T47D (cell line): ENCODE results near the gene KDM5A.
A peak's percentile ranks its signal among the peaks of the same experiment; 100 is the strongest.
"Not testable (repeated sequence)": the region's sequence is repeated elsewhere in the genome, so short reads cannot be mapped to it uniquely, and the experiment has no call there.

Experiments used
- DNase-seq, 2 experiments: peaks; one replicate each; pipeline versions ENCODE4 v3.0.0 to v3.0.0-alpha.2; 2011 to 2012; ENCODE audit warnings: low read depth in 1 of 2, low spot score in 1 of 2
- JUND ChIP-seq: IDR thresholded peaks from 2 replicates; pipeline ENCODE4 v1.6.1; 2012; ENCODE audit warnings: low read depth
- in situ Hi-C: cut with HindIII; loops from 2 replicates; pipeline ENCODE4 v1.10.0; 2016; ENCODE audit warnings: low sequenced_read_pairs, low pct_unique_long_range_greater_than_20kb

The KDM5A gene

DNA sequence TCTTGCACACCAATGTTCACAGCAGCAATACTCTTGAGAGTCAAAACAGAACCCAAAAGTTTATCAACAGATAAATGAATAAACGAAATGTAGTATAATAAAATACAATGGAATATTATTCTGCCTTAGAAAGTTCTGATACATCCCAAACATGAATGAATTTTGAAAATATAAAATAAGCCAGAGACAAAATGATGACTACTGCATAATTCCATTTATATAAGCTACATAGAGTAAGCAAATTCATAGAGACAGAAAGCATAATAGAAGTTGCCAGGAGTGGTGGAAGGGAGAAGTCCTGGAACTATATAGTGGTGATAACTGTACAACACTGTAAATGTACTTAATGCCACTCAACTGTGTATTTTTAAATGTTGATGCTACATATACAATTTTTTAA is 21.1 kb downstream of the KDM5A start:
- TF ChIP-seq JUND = no peak
- no peak for DNase-seq
- in situ Hi-C loops = no loop called here

- DNase-seq = peak in 1 of 2 experiments; percentile 58
- in situ Hi-C loops = no loop called here
- no peak for TF ChIP-seq JUND
Observed at GRCh38 chr12:366820-367219, 22.3 kb downstream of the KDM5A start.

DNA sequence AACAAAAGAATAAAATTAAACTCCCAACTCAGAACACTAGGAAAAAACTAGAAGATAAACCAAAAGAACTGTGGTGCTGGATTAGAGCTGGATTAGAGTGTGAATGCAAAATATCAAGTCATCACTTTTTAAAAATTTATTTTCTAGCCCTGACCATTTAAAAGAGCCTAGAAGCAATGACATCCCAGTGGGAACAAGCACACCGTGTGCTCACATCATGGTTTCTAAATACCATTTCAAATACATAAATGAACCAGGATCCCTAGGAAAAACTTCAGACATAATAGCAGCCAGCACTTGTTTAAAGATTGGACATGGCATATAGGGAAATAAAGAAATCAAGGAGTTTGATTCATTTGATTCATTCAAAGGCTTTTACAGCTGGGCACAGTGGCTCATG is 30.0 kb downstream of the KDM5A start:
- no peak for TF ChIP-seq JUND
- DNase-seq = no peak
- in situ Hi-C loops = no loop called here

DNA sequence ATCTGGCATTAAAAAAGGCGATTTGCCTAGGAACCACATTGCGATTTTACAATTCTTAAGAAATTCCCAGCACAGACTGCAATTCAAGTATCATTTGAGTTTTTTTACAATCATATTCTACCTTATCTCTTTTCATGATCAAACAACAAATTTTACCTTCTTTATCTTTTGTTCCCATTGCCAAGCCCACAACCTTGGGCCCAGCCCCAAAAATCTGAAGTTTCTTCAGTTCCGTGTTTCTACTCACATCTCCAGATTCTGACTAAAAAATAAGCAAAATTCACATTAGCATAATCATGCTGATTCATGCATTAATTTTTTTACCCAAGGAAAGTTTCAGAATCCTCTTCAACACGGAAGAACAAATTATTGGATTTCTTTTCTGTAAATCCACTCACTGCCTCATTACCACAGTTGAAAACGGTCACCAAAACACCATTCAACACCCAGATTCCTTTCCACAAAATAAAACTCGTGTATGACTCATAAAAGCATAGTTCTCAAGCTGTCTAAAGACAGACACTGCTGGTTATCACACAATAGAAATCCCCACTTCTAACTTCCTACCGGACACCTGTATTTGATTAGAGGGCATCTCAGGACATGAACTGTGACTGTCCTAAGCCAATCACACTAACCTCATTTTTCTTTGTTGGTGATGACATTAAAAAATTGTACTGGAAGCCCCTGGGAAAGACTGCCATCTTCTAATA is 32.7 kb downstream of the KDM5A start:
- in situ Hi-C loops = no loop called here
- no peak for TF ChIP-seq JUND
- no peak for DNase-seq

DNA sequence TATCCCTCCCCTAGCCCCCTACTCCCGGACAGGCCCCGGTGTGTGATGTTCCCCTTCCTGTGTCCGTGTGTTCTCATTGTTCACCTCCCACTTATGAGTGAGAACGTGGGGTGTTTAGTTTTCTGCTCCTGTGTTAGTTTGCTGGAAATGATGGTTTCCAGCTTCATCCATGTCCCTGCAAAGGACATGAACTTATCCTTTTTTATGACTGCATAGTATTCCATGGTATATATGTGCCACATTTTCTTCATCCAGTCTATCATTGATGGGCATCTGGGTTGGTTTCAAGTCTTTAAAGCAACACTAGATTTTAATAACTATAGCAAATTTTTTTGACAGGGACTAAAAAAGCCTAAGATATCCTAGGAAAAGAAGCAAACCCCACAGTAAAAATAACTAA is 37.9 kb downstream of the KDM5A start:
- DNase-seq, in situ Hi-C loops: not testable (repeated sequence)

GRCh38 chr12:349625-350024 is 39.5 kb downstream of the KDM5A start:
- DNase-seq, in situ Hi-C loops: not testable (repeated sequence)

DNA sequence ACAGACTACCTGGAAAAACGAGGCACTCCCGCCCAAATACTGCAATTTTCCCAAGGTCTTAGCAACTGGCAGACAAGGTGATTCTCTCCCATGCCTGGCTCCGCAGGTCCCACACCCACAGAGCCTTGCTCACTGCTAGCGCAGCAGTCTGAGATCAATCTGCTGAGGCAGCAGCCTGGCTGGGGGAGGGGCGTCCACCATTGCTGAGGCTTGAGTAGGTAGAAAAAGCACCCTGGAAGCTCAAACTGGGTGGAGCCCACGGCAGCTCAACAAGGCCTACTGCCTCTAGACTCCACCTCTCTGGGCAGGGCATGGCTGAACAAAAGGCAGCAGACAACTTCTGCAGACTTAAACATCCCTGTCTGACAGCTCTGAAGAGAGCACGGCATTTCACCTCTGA is 46.1 kb downstream of the KDM5A start:
- DNase-seq, in situ Hi-C loops: not testable (repeated sequence)

DNA sequence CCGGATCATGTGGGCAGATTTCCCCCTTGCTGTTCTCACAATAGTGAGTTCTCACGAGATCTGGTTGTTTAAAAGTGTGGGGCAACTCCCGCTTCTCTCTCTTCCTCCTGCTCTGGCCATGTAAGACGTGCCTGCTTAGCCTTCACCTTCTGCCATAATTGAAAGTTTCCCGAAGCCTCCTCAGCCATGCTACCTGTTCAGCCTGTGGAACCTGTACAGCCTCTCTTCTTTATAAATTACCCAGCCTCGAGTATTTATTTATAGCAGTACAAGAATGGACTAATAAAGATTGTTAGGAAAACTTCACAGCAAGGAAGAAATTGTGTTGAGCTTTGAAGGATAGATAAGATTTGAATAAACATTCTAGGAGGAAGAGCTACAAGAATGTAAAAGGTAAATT is 52.1 kb downstream of the KDM5A start:
- TF ChIP-seq JUND = peak; percentile 47; the same call in 1 of the 2 replicates
- in situ Hi-C loops = no loop called here
- DNase-seq = peak in 1 of 2 experiments; percentile 76

DNA sequence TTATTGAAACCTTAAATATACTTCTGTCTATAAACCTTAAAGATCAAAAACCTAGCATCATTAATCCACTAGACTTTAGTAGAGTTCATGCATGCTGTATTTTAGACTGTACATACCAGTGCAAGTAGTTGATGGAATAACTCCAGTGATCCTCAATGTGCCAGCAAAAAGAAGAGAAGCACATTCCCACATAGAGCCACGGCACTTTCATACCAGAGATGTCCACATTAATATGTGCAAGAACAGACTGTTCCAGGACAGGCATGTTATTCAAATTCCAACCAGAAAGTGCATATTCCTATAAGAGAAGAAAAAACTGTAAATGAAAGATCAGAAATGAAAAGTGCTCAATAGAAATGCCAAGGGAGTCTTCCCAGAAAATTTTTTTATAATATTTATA is 55.0 kb downstream of the KDM5A start:
- in situ Hi-C loops = no loop called here
- no peak for TF ChIP-seq JUND
- no peak for DNase-seq

GRCh38 chr12:332581-333205 is 56.4 kb downstream of the KDM5A start:
- in situ Hi-C loops = no loop called here
- DNase-seq = no peak
- TF ChIP-seq JUND = no peak

DNA sequence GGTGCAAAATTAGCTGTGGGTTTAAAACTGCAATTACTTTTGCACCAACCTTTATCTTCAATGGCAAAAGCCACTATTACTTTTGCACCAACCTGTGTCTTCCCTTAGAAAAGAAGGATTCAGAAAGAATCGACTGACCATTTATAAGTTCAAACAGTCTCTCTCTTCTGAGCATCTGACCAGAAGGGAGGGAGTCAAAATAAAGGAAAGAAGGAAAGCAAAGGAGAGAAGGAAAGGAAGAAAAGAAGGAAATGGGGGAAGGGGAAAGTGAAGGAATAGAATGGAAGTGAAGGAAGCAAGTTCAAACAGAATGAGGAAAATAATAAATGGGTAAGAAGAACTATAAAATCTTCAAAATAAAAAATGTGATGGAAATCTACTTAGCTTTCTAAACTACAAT is 57.8 kb downstream of the KDM5A start:
- in situ Hi-C loops = no loop called here
- DNase-seq = no peak
- TF ChIP-seq JUND = no peak

- TF ChIP-seq JUND = no peak
- in situ Hi-C loops = no loop called here
- DNase-seq = no peak
Observed at GRCh38 chr12:325906-326305, 63.2 kb downstream of the KDM5A start.

DNA sequence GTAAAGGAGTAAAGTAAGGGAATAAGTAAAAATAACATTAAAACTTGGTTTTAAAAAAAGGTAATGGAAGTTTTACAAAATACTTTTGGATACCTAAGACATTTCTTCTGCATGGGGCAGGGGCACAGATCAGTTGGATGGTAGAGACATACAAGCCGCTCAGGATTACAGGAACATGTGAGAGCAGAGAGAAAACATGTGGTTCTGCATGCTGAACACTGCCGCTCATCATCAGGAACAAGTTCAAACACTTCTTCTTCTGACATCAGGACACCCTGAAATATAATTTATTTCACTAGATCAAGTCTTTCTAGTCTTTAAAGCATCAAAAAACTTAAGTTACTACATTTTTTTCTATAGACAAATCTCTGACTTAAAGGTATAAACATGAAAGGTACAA is 65.6 kb downstream of the KDM5A start:
- DNase-seq = no peak
- TF ChIP-seq JUND = no peak
- in situ Hi-C loops = no loop called here

DNA sequence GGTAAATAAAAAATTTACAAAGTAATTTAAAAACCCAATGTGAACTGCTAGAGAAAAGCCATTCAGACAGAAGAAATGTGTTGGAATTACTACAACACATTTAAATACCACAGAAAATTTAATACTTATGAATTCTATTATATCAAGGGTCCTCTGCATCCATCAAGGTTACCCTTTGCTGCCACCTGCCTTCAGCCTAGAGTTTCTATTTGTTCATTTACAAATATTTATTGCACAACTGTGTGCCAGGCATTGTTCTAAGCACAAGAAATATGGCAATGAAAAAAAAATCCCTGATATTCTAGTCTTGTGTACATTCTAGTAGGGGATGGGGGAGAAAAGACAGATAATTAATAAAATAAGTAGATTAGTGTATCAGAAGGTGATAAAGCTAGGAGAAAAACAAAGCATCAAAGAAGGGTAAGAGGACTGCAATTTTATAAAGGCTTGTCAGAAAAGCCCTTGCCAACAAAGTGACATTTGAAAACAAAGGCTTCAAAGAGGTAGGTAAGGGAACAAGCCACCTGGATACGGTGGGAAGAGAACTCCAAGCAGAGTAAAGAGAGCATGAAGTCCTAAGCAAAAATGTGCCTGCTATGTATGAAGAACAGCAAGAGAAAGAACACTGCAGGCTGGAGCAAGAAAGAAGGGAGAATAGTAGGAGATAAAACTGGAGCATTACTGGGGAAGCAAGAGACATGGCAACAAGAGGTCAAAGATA is 67.4 kb downstream of the KDM5A start:
- no peak for TF ChIP-seq JUND
- in situ Hi-C loops = no loop called here
- DNase-seq = peak; percentile 16 to 58
